OCI-LY7 (cell line): Measurements from ENCODE around the gene FSIP1.

ENCODE experiments used
- EZH2phosphoT487 ChIP-seq: fragments of 200-600 bp; sonication (generic); IDR thresholded peaks from 2 replicates; pipeline ENCODE4 v1.6.1; 2018; ENCODE audit warnings: low read depth, borderline replicate concordance, mild to moderate bottlenecking, mixed run types, antibody characterized with exemption, low read length, moderate library complexity, mixed read lengths
- TF ChIP-seq, protein P1 (sequence below): fragments of 200-600 bp; sonication (generic); conservative IDR thresholded peaks from 2 replicates; pipeline ENCODE4 v1.5.1; 2014; ENCODE audit warnings: mild to moderate bottlenecking, antibody characterized with exemption, low read length, moderate library complexity, mixed read lengths

DNA sequence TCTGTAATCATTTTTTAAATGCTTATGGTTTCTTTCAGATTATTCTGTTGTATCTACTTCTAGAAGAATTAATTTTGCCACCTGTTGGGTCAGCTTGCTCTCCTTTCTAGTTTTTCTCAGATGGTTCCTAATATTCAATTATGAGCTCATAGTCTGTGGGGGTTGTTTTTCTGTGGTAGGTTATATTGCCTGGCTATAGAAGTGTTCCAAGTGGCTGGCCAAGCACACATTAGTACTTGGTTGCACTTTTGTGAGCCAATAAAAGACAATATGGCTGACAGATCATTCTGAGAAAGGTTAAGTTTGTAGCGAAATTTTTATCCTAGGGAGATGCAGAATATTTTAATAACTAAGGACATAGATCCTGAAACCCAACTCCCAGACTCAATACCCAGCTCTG, 31.8 kb upstream of the FSIP1 start:
- TF ChIP-seq, protein P1, sequence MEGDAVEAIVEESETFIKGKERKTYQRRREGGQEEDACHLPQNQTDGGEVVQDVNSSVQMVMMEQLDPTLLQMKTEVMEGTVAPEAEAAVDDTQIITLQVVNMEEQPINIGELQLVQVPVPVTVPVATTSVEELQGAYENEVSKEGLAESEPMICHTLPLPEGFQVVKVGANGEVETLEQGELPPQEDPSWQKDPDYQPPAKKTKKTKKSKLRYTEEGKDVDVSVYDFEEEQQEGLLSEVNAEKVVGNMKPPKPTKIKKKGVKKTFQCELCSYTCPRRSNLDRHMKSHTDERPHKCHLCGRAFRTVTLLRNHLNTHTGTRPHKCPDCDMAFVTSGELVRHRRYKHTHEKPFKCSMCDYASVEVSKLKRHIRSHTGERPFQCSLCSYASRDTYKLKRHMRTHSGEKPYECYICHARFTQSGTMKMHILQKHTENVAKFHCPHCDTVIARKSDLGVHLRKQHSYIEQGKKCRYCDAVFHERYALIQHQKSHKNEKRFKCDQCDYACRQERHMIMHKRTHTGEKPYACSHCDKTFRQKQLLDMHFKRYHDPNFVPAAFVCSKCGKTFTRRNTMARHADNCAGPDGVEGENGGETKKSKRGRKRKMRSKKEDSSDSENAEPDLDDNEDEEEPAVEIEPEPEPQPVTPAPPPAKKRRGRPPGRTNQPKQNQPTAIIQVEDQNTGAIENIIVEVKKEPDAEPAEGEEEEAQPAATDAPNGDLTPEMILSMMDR: no peak
- TF ChIP-seq EZH2phosphoT487: no peak
